NOMO-1 treated with DMSO at 0.1 percent for 48 hours (cell line): Measurements from ENCODE around the gene ADD1.

ENCODE experiments used
- DNase-seq: peaks from one replicate; lab custom pipeline; 2025; ENCODE audit not compliant: unreplicated experiment; lab: John Stamatoyannopoulos, UW

Gene ADD1

DNA sequence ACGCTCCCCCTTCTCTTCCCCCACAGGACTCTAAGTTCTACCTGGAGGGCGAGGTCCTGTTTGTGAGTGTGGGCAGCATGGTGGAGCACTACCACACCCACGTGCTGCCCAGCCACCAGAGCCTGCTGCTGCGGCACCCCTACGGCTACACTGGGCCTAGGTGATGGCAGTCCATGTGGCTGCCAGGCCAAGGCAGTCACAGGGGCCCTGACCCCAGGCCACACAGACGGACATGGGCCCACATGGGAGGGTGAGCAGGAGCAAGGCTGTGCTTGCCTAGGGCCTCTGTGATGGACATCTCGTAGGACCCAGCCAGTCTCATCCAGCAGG, 10.0 kb upstream of the ADD1 start:
- DNase-seq, result no peak

DNA sequence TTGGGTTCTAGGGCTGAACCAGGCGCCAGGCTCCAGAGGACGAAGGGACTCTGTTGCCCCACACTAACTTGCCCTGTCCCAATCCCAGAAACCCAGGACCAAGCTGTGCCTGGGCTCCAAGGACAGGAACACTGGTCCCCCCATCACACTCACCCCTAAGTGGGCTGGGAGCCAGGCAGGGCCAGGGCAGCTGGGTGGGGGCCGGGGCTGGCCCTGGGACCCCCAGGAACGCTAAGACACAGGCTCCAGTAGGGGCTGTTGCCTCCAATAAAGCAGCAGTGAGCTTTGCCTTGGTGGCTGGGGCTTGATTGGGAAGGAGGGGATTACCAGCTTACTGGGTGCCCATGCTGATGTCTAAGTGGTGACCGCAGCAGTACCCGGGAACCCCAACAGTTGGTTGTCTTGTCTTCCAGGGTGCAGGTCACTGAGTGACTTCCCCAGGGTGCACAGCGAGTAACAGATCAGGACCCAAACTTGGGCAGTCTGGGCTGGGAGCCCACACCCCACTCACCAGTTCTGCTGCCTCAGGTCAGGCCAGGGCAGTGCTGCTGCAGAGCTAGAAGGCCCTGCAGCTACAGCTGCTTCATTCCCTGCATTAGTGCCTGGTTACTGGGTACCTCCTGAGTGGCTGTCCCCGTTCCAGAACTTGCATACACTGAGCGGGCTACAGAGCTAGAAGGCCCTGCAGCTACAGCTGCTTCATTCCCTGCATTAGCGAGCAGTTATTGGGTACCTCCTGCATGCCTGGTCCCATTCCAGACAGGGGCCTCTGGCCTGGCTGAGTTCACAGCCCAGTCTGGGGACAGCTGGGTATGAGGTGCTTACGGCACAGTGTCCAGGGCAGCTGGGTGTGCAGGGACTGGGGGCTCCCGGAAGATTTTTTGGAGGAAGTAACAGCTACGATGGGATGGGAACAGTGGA, 9.4 kb upstream of the ADD1 start:
- DNase-seq, result no peak

DNA sequence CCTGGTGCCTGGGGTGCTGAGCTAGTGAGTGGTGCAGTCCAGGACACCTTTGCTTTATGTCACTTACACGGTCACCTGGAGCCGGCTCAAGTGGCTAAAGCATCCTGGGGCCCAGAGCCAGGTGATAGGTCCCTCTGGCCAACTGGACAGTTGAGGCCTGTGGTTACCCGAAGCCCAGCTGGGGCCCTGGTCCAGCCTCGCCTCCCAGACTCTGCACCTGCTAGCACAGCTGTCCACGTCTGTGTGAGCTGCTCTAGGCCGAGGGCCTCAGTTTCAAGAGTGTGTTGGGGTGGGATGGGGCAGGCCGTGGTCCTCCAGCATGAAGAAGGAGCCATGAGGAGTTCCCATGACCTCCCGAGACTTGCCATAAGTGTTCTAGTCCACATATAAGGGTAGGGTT, 7.7 kb upstream of the ADD1 start:
- no peak for DNase-seq

DNA sequence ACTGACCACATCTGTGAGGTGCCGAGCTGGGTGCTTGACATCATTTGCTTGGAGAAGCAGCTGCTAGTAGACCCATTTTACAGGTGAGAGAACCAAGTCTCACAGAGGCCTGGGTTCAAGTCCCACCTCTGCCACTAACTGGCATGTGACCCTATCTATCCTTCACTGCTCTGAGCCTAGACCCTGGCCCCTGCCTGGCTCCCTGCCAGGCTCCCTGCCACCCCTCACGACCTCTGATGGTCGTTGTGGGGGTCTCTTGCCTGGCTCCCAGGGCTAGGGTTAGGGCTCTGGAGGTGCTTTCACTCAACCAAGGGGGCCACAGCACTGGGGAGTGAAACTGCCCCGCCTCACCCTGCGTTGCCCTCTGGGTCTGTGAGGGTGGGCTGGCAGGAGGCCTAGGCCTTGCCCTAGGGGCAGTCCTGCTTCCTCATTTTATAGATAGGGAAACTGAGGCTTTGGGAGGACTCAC, 7.2 kb upstream of the ADD1 start:
- no peak for DNase-seq

DNA sequence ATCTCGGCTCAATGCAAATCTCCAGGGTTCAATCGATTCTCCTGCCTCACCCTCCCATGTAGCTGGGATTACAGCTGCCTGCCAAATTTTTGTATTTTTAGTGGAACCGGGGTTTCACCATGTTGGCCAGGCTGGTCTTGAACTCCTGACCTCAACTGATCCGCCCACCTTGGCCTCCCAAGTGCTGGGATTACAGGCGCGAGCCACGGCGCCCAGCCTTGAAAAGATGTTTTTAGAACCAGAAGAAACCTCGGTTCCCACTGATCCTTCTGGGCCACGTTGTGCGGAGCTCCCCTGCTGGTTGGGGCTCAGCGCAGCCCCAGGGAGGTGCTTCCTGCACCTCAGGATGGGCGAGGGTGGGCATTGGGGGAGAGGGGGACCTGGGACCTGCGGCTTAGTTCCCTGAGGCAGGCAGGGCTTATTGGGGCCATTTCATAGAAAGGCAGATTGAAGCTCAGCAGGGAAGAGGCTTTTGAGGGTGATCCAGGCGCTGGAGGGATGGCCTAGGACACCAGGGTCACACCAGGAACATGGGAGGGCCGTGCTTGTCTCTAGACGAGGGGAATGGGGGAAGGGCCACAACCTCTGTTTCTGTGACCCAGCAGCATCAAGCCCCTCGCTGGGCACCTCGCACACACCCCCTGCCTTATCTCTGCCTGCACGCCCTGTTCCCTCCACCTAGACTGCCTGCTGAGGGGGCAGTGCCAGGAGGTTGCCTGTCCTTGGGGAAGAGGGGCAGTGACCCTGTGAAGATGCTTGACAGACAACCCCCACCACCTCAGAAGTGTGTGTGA, 6.3 kb upstream of the ADD1 start:
- DNase-seq, result no peak

- peak; percentile 83 for DNase-seq
Observed at GRCh38 chr4:2837904-2838496, 5.6 kb upstream of the ADD1 start.

DNA sequence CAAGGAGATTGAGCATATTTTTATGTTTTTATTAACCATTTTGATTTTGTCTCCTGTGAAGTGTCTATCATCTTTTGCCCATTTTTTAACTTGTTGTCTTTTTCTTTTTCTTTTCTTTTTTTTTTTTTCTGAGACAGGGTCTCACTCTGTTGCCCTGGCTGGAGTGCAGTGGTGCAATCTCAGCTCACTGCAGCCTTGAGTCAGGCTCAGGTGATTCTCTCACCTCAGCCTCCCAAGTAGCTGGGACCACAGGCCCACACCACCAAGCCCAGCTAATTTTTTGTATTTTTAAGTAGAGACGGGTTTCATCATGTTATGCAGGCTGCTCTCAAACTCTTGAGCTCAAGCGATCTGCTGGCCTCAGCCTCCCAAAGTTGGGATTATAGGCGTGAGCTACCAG, 4.6 kb upstream of the ADD1 start:
- no peak for DNase-seq

- DNase-seq, result no peak
Observed at GRCh38 chr4:2842687-2843262, 869 bp upstream of the ADD1 start.

- no peak for DNase-seq
Observed at GRCh38 chr4:2843941-2844584, 419 bp downstream of the ADD1 start.

DNA sequence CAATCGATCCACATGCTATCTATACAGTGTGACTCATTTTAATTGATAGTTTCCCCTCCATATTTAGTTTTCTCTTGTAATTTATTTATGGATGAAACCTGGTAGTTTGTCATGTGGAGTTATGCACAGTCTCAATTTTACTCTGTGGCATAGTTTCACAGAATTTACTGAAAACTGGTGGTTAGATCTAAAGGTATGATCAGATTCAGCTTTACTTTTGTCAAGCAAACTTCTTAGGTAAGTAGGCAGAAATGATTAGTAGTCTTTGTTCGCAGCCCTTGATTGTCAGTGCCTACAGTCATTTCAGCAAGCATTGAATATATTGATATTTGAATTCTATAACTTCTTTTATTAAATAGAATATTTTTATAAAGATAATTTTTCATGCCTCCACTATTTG, 2.5 kb downstream of the ADD1 start:
- no peak for DNase-seq

DNA sequence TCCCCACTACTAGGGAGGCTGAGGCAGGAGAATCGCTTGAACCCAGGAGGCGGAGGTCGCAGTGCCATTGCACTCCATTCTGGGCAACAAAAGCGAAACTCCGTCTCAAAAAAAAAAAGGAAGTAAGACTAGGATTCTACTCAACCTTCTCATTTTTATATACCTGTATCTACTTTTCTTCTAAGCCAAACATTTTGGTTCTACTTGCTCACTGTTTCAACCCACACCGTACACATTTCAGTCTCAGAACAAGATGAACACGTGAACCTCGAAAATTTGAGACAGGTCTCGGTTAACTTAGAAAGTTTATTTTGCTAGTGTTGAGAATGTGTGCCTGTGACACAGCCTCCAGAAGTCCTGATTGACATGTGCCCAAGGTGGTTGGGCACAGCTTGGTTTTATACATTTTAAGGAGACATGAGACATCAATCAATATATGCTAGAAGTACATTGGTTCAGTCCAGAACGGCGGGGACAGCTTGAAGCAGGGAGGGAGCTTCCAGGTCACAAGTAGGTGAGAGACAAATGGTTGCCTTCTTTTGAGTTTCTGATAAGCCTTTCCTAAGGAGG, 3.7 kb downstream of the ADD1 start:
- peak; percentile 27 for DNase-seq

GRCh38 chr4:2848449-2848848, 4.8 kb downstream of the ADD1 start:
- no peak for DNase-seq

DNA sequence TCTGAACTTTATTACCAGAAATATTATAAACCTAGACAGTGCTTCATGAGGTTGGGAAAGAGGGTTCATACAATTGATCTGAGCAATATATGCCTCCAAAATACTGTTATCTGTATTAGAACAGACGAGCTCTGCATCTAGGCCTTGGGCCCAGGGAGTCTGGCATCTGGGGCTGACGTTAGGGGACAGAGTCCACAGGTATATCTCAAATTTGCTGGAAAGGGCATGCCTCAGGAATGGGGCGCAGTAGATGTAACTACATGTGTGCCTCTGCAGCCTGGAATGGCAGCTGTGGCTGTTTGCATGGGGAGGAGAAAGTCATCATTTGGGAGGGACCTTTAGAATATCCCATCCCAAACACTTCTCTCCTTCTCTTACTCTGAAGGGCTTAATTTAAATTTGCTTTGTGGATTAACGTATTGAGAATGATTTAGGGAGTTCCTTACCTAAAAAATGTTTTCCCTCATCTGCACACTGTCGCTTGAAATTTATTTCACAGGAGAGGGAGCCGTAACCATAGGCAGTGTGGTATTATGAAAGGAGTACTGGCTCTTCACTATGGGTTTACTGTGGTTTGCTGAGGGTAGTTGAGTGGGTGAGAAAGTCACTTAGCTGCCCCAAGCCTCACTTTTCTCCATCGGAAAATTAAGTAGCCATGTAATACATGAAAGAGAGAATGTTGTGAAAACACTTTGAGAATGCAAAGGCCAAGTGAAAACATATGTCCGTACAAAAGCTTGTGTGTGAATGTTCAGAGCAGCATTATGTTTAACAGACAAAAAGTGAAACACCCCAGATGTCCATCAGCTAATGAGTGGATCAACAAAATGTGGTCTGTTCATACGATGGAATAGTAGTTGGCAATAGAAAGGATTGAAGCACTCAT, 5.9 kb downstream of the ADD1 start:
- no peak for DNase-seq

DNA sequence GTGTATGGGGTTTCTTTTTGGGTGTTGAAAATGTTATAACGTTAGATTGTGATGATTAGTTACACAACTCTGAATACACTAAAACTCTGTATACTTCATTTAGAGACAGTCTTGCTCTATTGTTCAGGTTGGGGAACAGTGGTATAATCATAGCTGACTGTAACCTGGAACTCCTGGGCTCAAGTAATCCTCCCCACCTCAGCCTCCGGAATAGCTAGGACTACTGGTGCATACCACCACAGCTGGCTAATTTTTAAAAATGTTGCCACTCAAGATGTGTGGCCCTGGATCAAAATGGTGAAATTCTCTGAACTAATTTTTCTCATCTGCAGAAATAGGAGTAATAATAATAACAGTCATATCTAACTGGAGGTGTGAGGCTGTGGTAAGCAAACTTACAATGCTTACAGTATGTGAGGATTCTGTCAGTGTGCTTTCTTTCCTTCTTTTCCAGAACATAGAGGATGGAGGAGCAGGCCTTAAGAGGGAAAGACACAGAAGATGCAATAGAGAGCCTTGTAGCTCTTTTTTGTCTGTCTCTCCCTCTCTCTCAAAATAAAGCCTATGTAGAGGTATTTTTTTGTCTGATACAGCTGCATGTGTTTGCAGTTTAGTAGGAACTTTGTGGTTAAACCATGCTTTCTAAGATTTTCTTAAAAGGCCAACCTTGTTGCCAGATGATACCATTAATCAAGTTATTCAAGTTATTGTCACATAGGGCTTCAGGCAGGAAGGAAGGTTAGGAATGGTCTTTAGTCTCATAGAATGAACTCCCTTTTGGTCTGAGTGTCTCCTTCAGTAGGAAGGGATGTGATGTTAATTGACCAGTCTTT, 7.5 kb downstream of the ADD1 start:
- no peak for DNase-seq

GRCh38 chr4:2852481-2852921, 8.9 kb downstream of the ADD1 start:
- no peak for DNase-seq

DNA sequence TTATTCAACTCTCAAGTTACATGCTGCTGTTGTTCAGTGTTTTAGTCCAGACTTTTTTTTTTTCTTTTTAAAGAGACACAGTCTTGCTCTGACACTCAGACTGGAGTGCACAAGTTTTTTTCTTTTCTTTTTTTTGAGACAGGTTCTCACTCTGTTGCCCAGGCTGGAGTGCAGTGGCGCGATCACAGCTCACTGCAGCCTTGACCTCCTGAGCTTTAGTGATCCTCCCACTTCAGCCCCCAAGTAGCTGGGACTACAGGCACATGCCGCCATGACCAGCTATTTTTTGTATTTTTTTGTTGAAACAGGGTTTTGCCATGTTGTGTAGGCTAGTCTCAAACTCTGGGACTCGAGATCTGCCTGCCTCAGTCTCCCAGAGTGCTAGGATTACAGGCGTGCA, 11.9 kb downstream of the ADD1 start:
- DNase-seq, result no peak

DNA sequence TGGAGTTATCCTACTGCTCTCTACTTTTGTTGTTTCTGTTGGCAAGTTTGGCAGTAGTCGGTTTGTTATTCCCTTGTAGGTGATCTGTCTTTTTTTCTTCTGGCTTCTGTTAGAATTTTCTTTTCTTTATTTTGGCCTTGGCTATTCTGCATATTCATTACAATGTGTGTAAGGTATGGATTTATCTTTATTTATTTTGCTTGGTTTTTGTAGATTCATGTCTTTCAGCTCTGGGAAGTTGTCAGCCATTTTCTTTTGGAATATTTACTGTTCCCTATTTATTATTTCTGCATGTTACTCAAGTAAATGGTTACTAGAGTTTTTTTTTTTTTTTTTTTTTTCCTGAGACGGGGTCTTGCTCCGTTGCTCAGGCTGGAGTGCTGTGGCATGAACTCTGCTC, 12.6 kb downstream of the ADD1 start:
- no peak for DNase-seq

GRCh38 chr4:2857349-2857927, 13.8 kb downstream of the ADD1 start:
- no peak for DNase-seq
